ENCODE measurements around the gene CNMD.
"Not testable (repeated sequence)": the region's sequence is repeated elsewhere in the genome, so short reads cannot be mapped to it uniquely, and the experiment has no call there.

Gene CNMD

DNA sequence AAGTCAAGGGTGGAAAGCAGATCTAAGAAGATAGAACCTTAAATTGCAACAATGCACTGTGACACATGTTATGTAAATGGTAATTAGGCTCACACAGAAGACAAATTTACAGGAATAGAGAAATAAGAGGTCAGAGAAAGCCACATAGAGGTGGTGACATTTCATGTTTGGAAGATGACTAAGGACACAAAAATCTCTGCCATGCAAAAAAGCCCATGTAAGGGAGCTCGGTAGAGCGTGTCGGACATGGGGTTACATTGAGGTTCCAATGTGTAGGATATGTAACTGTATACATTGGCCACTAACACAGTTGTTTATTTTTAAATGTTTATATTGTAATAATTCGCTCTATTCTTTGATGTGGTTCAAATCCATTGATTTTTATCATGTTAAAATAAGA, 53.2 kb downstream of the CNMD start:
- TF ChIP-seq GATA1 (IDR thresholded peaks at IDR 0.05; ENCODE audit: low read depth, low read length), result no peak
- no peak for TF ChIP-seq POLR2A (IDR thresholded peaks at IDR 0.05; ENCODE audit: low read length)
- DNase-seq, result no peak

DNA sequence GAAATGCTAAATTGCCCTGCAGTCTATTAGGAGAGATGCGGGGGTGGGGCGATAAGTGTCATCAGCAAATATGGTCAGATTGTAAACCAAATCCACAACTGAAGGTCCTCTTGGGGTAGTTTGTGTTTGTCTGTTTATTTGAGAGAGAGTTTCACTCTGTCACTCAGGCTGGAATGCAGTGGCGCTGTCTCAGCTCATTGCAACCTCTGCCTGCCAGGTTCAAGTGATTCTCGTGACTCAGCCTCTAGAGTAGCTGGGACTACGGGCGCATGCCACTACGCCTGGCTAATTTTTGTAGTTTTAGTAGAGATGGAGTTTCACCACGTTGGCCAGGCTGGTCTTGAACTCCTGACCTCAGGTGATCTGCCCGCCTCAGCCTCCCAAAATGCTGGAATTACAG, 53.8 kb downstream of the CNMD start:
- not testable (repeated sequence) for DNase-seq

DNA sequence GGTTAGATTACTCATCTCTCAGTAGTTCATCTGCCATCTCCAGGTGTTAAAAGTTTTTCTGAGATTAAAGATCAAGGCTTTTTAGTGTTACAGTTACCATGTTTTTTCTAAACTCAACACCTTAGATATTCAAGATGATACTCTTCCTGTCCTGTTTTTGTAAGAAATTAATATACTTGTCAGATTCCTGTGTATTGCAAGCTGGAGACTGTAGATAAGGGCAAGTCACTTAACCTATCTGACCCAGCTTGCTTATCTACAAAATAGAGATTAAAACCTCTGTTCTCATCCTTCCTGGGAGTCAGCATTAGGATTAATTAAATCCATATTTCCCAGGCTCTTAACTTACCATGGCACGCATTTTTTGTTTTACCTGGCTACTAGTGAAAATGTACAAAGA, 61.8 kb downstream of the CNMD start:
- TF ChIP-seq GATA1 (IDR thresholded peaks at IDR 0.05; ENCODE audit: low read depth, low read length), result no peak
- no peak for TF ChIP-seq POLR2A (IDR thresholded peaks at IDR 0.05; ENCODE audit: low read length)
- peak; percentile 17 to 54 for DNase-seq

DNA sequence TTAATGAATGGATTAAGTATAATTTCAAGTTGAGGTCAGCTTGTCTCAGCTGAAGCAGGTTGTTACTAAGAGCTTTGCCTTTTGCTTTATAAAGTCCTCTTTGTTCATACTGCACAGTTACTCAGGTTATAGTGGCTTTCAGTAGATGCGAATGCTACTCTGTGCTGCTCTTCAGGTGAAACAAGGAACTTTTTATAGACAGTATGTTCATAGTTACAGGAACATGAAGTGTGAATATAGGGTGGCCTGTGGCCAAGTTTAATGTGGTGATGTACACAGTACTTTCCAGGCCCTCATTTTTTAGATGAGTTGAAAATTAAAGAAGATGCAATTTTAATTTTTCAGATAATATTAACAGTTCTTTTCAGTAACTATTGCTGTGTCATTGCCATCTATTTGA, 66.2 kb downstream of the CNMD start:
- TF ChIP-seq POLR2A (IDR thresholded peaks at IDR 0.05; ENCODE audit: low read length) (no peak), GATA1 (IDR thresholded peaks at IDR 0.05; ENCODE audit: low read depth, low read length) (no peak)
- DNase-seq, result no peak

DNA sequence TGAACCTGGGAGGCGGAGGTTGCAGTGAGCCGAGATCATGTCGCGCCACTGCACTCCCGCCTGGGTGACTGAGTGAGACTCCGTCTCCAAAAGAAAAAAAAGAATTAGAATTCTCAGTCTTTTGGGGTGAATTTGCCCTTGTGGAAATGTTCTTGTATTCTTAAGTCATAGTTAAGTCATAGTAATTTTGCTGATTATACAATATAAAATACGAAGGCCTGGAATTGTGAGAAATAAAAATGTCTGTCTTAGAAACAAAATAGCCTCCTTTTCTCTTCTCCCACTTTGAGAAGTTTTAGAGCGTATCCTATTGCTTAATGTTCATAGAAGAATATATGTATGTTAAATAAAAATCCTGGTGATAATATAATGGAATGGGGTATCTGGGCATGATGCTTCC, 68.9 kb downstream of the CNMD start:
- TF ChIP-seq POLR2A (IDR thresholded peaks at IDR 0.05; ENCODE audit: low read length) (no peak), GATA1 (IDR thresholded peaks at IDR 0.05; ENCODE audit: low read depth, low read length) (no peak)
- no peak for DNase-seq

DNA sequence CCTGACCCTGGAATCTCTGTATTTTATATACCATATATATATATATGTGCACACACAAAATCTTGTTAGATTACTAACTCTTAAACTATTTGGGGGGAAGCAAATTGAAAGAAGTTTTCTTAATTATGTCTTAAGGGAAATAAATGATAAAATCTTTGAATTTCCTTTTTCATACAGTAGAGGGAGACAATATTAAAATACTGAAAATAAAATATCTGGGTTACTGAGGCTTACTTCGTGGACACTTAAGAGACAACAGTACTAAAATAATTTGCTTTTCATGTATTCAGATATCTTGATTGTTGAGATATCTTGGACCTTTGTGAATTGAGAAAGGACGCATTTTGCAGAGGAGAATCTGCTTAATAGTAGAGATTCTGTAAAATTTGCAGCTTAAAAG, 69.9 kb downstream of the CNMD start:
- DNase-seq, result peak in 1 of 2 experiments; percentile 3
- TF ChIP-seq GATA1 (IDR thresholded peaks at IDR 0.05; ENCODE audit: low read depth, low read length), result no peak
- TF ChIP-seq POLR2A (IDR thresholded peaks at IDR 0.05; ENCODE audit: low read length), result no peak

DNA sequence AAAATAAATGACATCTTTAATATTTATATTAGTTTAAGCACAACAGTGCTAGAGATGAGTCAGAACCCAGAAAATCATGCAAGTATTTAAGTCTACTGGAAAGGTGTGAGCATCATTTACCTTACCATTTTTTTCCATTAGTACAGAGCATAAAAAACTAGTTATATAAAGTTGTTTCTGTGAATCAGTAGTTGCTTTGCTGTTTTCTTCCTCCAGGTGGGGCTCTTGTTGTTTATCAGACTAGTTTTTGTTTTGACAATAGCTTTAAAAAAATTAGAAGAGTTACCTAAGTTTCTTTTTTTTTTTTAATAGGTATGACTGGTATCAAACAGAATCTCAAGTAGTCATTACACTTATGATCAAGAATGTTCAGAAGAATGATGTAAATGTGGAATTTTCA, 74.3 kb downstream of the CNMD start:
- no peak for TF ChIP-seq POLR2A (IDR thresholded peaks at IDR 0.05; ENCODE audit: low read length)
- peak; percentile 7 to 36 for DNase-seq

DNA sequence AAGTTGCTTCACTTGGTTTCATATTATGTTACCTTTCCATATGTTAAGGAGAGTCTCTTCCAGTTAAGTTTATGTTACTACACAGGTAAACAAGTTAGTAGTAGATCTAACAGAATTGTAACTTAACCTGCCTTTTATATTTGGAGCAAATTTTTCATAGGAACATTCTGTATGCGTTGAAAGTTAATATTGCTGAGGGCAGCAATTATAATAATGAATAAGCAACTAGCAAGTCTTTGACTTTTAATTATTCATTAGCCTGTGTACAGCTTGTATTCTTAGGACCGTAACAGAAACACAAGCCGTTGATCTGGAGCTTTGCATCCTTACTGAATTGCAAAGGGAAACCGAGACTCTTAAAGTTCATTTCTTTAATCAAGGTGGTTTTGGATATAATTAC, 75.3 kb downstream of the CNMD start:
- no peak for TF ChIP-seq POLR2A (IDR thresholded peaks at IDR 0.05; ENCODE audit: low read length)
- no peak for TF ChIP-seq GATA1 (IDR thresholded peaks at IDR 0.05; ENCODE audit: low read depth, low read length)
- no peak for DNase-seq

DNA sequence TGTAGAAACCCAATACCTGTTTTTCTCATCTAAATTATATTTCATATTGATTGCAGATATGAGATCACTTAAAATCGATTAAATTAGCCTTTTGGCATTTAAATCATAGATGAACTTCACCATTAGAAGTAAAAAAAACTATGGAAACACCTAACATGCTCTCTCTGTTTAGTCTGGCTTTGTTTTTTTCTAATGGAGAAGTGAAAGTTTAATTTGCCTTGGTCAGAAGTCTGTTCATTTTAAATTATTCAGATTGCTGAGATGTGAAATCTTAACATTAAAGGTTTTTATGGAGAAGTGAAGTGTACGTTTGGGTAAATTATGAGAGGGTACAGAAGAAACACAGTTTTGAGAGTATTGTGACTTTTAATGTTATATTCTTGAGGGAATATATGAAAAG, 80.3 kb downstream of the CNMD start:
- DNase-seq, result no peak
- no peak for TF ChIP-seq POLR2A (IDR thresholded peaks at IDR 0.05; ENCODE audit: low read length)
- TF ChIP-seq GATA1 (IDR thresholded peaks at IDR 0.05; ENCODE audit: low read depth, low read length), result no peak

All from erythroblast (primary cell).